Common myeloid progenitor, CD34-positive (primary cell): ENCODE results near the gene RIN1.

ENCODE experiments used
- CTCF ChIA-PET: fragments of 350-600 bp; sonication (Branson Sonifier 250); formaldehyde crosslinking; loops from one replicate; lab custom pipeline; 2021; ENCODE audit warnings: antibody characterized with exemption; lab: Charles Lee
- POLR2A ChIA-PET: fragments of 350-600 bp; sonication (Branson Sonifier 250); formaldehyde crosslinking; loops from one replicate; lab custom pipeline; 2021; ENCODE audit warnings: antibody characterized with exemption; lab: Charles Lee
- DNase-seq, 3 donors: peaks; one replicate each; pipeline versions ENCODE4 v3.0.0 to v3.0.0-alpha.2; 2013
- H3K27ac ChIP-seq, 2 experiments: 1 replicate in 1 of 2; 2 replicates in 1 of 2; pipeline ENCODE4 v1.7.0; 2013; ENCODE audit warnings: inconsistent platforms in 2 of 2, low read length in 2 of 2, mild to moderate bottlenecking in 2 of 2, low read depth in 1 of 2, moderate library complexity in 1 of 2; ENCODE audit not compliant: severe bottlenecking in 2 of 2, insufficient read depth in 1 of 2, poor library complexity in 1 of 2
- H3K27me3 ChIP-seq, 5 experiments: replicated peaks in 2 of 5; 1 replicate in 3 of 5; 2 replicates in 2 of 5; pipeline versions ENCODE4 v1.6.1 to v1.7.0; 2013; ENCODE audit warnings: low read length in 4 of 5, mild to moderate bottlenecking in 2 of 5, moderate library complexity in 2 of 5, inconsistent platforms in 1 of 5; ENCODE audit not compliant: insufficient read depth in 5 of 5, control insufficient read depth in 4 of 5
- H3K36me3 ChIP-seq, 4 experiments: 1 replicate in 2 of 4; 2 replicates in 2 of 4; pipeline versions ENCODE4 v1.6.1 to v1.7.0; 2013; ENCODE audit warnings: low read length in 3 of 4, control low read depth in 1 of 4, mild to moderate bottlenecking in 1 of 4; ENCODE audit not compliant: control insufficient read depth in 4 of 4, insufficient read depth in 4 of 4
- H3K4me1 ChIP-seq, 4 experiments: 1 replicate in 3 of 4; 2 replicates in 1 of 4; pipeline versions ENCODE4 v1.6.1 to v1.7.1; 2013; ENCODE audit warnings: low read length in 3 of 4, mild to moderate bottlenecking in 3 of 4, control low read depth in 1 of 4, inconsistent platforms in 1 of 4, moderate library complexity in 1 of 4; ENCODE audit not compliant: control insufficient read depth in 4 of 4, insufficient read depth in 4 of 4; ENCODE audit errors: control extremely low read depth in 1 of 4
- H3K4me3 ChIP-seq, 7 experiments: 1 replicate in 4 of 7; 2 replicates in 3 of 7; pipeline versions ENCODE4 v1.5.1 to v1.7.0; 2013; ENCODE audit warnings: mild to moderate bottlenecking in 7 of 7, low read length in 6 of 7, moderate library complexity in 6 of 7, inconsistent platforms in 2 of 7, low read depth in 2 of 7, control low read depth in 1 of 7; ENCODE audit not compliant: insufficient read depth in 4 of 7, control insufficient read depth in 1 of 7; ENCODE audit errors: extremely low read depth in 1 of 7
- H3K9me3 ChIP-seq, 5 experiments: 1 replicate in 4 of 5; 2 replicates in 1 of 5; pipeline versions ENCODE4 v1.6.1 to v1.7.1; 2013; ENCODE audit warnings: low read length in 4 of 5, mild to moderate bottlenecking in 2 of 5, inconsistent platforms in 1 of 5, low read depth in 1 of 5, moderate library complexity in 1 of 5; ENCODE audit not compliant: control insufficient read depth in 4 of 5, insufficient read depth in 2 of 5; ENCODE audit errors: control extremely low read depth in 1 of 5
- WGBS: methylation state at CpG from one replicate; pipeline ENCODE4 v1.1.5; 2013; ENCODE audit not compliant: insufficient coverage; 5-methylcytosine and 5-hydroxymethylcytosine counted together

RIN1 gene

GRCh38 chr11:66369073-66369894 lies 33.0 kb upstream of the RIN1 start:
- no peaks in the 10 kb centered on the region for H3K9me3 ChIP-seq
- CTCF ChIA-PET, result interaction anchor here (1.1 kb wide), 1 partner anchor 20 kb away, joined by 4 read pairs; no protein-coding TSS in a partner anchor
- POLR2A ChIA-PET, result no interaction called here
- peaks cover 4 to 51% (median 20%) of the 10 kb centered on the region in 4 experiments for H3K36me3 ChIP-seq
- H3K4me1 ChIP-seq, result peaks cover 0 to 33% (median 15%) of the 10 kb centered on the region in 4 experiments
- WGBS, result 97% methylated on average over 19 of the region's 25 CpGs
- no peak for DNase-seq
- peak overlapping the region in 1 of 7 experiments; percentile 11 for H3K4me3 ChIP-seq
- H3K27me3 ChIP-seq, result no peaks in the 10 kb centered on the region
- H3K27ac ChIP-seq, result no peak overlapping the region

- ChIA-PET POLR2A (no interaction called here), CTCF (no interaction called here)
- WGBS, result 97% methylated on average over 5 of the region's 6 CpGs
- no peak for DNase-seq
- H3K9me3 ChIP-seq, result no peaks in the 10 kb centered on the region
- H3K4me3 ChIP-seq, result no peak overlapping the region
- peaks cover 4 to 57% (median 20%) of the 10 kb centered on the region in 4 experiments for H3K36me3 ChIP-seq
- no peaks in the 10 kb centered on the region for H3K27me3 ChIP-seq
- no peak overlapping the region for H3K27ac ChIP-seq
- peaks cover 0 to 32% (median 15%) of the 10 kb centered on the region in 4 experiments for H3K4me1 ChIP-seq
Measured at GRCh38 chr11:66368484-66368883, 32.2 kb upstream of the RIN1 start.

GRCh38 chr11:66367561-66368312 lies 31.5 kb upstream of the RIN1 start:
- H3K27me3 ChIP-seq, result no peaks in the 10 kb centered on the region
- WGBS, result 97% methylated on average over 15 of the region's 15 CpGs
- ChIA-PET POLR2A (no interaction called here), CTCF (interaction anchor here (0.6 to 2.3 kb wide), 5 partner anchors 10 to 33 kb away, joined by 3 to 9 read pairs (median 3); no protein-coding TSS in a partner anchor)
- H3K4me1 ChIP-seq, result peaks cover 0 to 25% (median 14%) of the 10 kb centered on the region in 4 experiments
- peaks cover 4 to 64% (median 22%) of the 10 kb centered on the region in 4 experiments for H3K36me3 ChIP-seq
- H3K9me3 ChIP-seq, result no peaks in the 10 kb centered on the region
- H3K27ac ChIP-seq, result no peak overlapping the region
- no peak for DNase-seq
- no peak overlapping the region for H3K4me3 ChIP-seq

- Histone ChIP-seq H3K9me3 (no peaks in the 10 kb centered on the region), H3K4me3 (no peak overlapping the region), H3K36me3 (peaks cover 4 to 72% (median 24%) of the 10 kb centered on the region in 4 experiments), H3K27ac (no peak overlapping the region), H3K4me1 (peaks cover 0 to 17% (median 8%) of the 10 kb centered on the region in 4 experiments), H3K27me3 (no peaks in the 10 kb centered on the region)
- POLR2A ChIA-PET, result no interaction called here
- CTCF ChIA-PET, result interaction anchor here (0.6 to 2.3 kb wide), 5 partner anchors 11 to 34 kb away, joined by 3 to 9 read pairs (median 3); no protein-coding TSS in a partner anchor
- no peak for DNase-seq
- WGBS, result 100% methylated on average over 7 of the region's 8 CpGs
Measured at GRCh38 chr11:66366844-66367477, 30.7 kb upstream of the RIN1 start.

- H3K4me1 ChIP-seq, result peaks cover 0 to 15% (median 5%) of the 10 kb centered on the region in 4 experiments
- H3K4me3 ChIP-seq, result no peak overlapping the region
- H3K27me3 ChIP-seq, result no peaks in the 10 kb centered on the region
- WGBS, result 92% methylated on average over 10 of the region's 14 CpGs
- H3K36me3 ChIP-seq, result peaks cover 4 to 77% (median 27%) of the 10 kb centered on the region in 4 experiments
- ChIA-PET CTCF (interaction anchor here (1.0 to 3.1 kb wide), 5 partner anchors 11 to 100 kb away, joined by 3 to 18 read pairs (median 7); no protein-coding TSS in a partner anchor), POLR2A (no interaction called here)
- no peaks in the 10 kb centered on the region for H3K9me3 ChIP-seq
- no peak for DNase-seq
- H3K27ac ChIP-seq, result no peak overlapping the region
Measured at GRCh38 chr11:66365711-66366619, 29.7 kb upstream of the RIN1 start.

- POLR2A ChIA-PET, result no interaction called here
- H3K9me3 ChIP-seq, result no peaks in the 10 kb centered on the region
- H3K27ac ChIP-seq, result no peak overlapping the region
- DNase-seq, result no peak
- CTCF ChIA-PET, result interaction anchor here (1.0 to 3.1 kb wide), 4 partner anchors 10 to 24 kb away, joined by 3 to 18 read pairs (median 8); no protein-coding TSS in a partner anchor
- WGBS, result 93% methylated on average over 6 of the region's 6 CpGs
- peaks cover 0 to 7% (median under 1%) of the 10 kb centered on the region in 4 experiments for H3K4me1 ChIP-seq
- no peaks in the 10 kb centered on the region for H3K27me3 ChIP-seq
- peaks cover 4 to 76% (median 27%) of the 10 kb centered on the region in 4 experiments for H3K36me3 ChIP-seq
- no peak overlapping the region for H3K4me3 ChIP-seq
Measured at GRCh38 chr11:66365166-66365565, 28.9 kb upstream of the RIN1 start.
